H9 (cell line): ENCODE data around the gene ARID1A. TPM values are rescaled to one million over a fixed set of nuclear protein-coding genes. Genes with fewer than 3 reads are reported as not detected.

ENCODE experiments used
- DNase-seq: peaks from one replicate; pipeline ENCODE4 v3.0.0-alpha.2; 2017
- H2AFZ ChIP-seq: one replicate; pipeline ENCODE4 v1.6.1; 2013; ENCODE audit warnings: mild to moderate bottlenecking, low read length, control low read depth, moderate library complexity
- H2AK5ac ChIP-seq: 2 replicates; pipeline ENCODE4 v1.6.1; 2013; ENCODE audit warnings: low read length, control low read depth, mixed read lengths; ENCODE audit not compliant: insufficient read length
- H2BK120ac ChIP-seq: one replicate; pipeline ENCODE4 v1.6.1; 2013; ENCODE audit warnings: low read depth, mild to moderate bottlenecking, low read length, control low read depth, inconsistent platforms; ENCODE audit not compliant: poor library complexity, severe bottlenecking
- H2BK12ac ChIP-seq: 2 replicates; pipeline ENCODE4 v1.6.1; 2013; ENCODE audit warnings: low read length, control low read depth, mixed read lengths, low read depth; ENCODE audit not compliant: insufficient read length
- H2BK15ac ChIP-seq: 2 replicates; pipeline ENCODE4 v1.6.1; 2013; ENCODE audit warnings: low read depth, low read length, control low read depth
- H2BK20ac ChIP-seq: one replicate; pipeline ENCODE4 v1.6.1; 2013; ENCODE audit warnings: low read depth, mild to moderate bottlenecking, low read length, control low read depth, inconsistent platforms; ENCODE audit not compliant: poor library complexity, severe bottlenecking
- H2BK5ac ChIP-seq: 2 replicates; pipeline ENCODE4 v1.6.1; 2013; ENCODE audit warnings: low read length, control low read depth, mixed read lengths; ENCODE audit not compliant: insufficient read length
- H3K14ac ChIP-seq: 2 replicates; pipeline ENCODE4 v1.6.1; 2013; ENCODE audit warnings: low read length, control low read depth; ENCODE audit not compliant: insufficient read depth
- H3K18ac ChIP-seq: 2 replicates; pipeline ENCODE4 v1.6.1; 2013; ENCODE audit warnings: low read depth, mild to moderate bottlenecking, mixed read lengths, low read length, control low read depth; ENCODE audit not compliant: insufficient read length
- H3K23ac ChIP-seq: 2 replicates; pipeline ENCODE4 v1.6.1; 2013; ENCODE audit warnings: low read length, control low read depth, mixed read lengths, low read depth; ENCODE audit not compliant: insufficient read length
- H3K23me2 ChIP-seq: 2 replicates; pipeline ENCODE4 v1.6.1; 2013; ENCODE audit warnings: low read depth, mild to moderate bottlenecking, mixed read lengths, low read length, control low read depth; ENCODE audit not compliant: insufficient read length, poor library complexity, severe bottlenecking
- H3K27ac ChIP-seq: 2 replicates; pipeline ENCODE4 v1.5.1; 2013; ENCODE audit warnings: low read length, control low read depth, mixed read lengths, low read depth; ENCODE audit not compliant: insufficient read length
- H3K27me3 ChIP-seq: 2 replicates; pipeline ENCODE4 v1.6.1; 2013; ENCODE audit warnings: low read length, control low read depth, inconsistent platforms; ENCODE audit not compliant: insufficient read depth
- H3K4ac ChIP-seq: 2 replicates; pipeline ENCODE4 v1.6.1; 2013; ENCODE audit warnings: low read depth, mild to moderate bottlenecking, control low read depth, inconsistent platforms, low read length, moderate library complexity
- H3K4me1 ChIP-seq: 2 replicates; pipeline ENCODE4 v1.6.1; 2013; ENCODE audit warnings: low read length, control low read depth, inconsistent platforms; ENCODE audit not compliant: insufficient read depth
- H3K4me2 ChIP-seq: 2 replicates; pipeline ENCODE4 v1.6.1; 2013; ENCODE audit warnings: low read length, control low read depth, mixed read lengths; ENCODE audit not compliant: insufficient read length, insufficient read depth
- H3K56ac ChIP-seq: 2 replicates; pipeline ENCODE4 v1.6.1; 2013; ENCODE audit warnings: low read depth, mild to moderate bottlenecking, mixed read lengths, low read length, control low read depth; ENCODE audit not compliant: insufficient read length
- H3K79me1 ChIP-seq: 2 replicates; pipeline ENCODE4 v1.6.1; 2013; ENCODE audit warnings: low read depth, mild to moderate bottlenecking, moderate library complexity, low read length, control low read depth, inconsistent platforms; ENCODE audit not compliant: insufficient read depth, poor library complexity, severe bottlenecking
- H3K79me2 ChIP-seq: 2 replicates; pipeline ENCODE4 v1.6.1; 2013; ENCODE audit warnings: low read length, control low read depth, inconsistent platforms; ENCODE audit not compliant: insufficient read depth
- H3K9ac ChIP-seq: 2 replicates; pipeline ENCODE4 v1.6.1; 2013; ENCODE audit warnings: low read length, control low read depth, mixed read lengths; ENCODE audit not compliant: insufficient read length; ENCODE audit errors: extremely low read depth
- H3K9me3 ChIP-seq: one replicate; pipeline ENCODE4 v1.6.1; 2013; ENCODE audit warnings: low read depth, low read length, inconsistent platforms; ENCODE audit not compliant: control insufficient read depth
- H3T11ph ChIP-seq: one replicate; pipeline ENCODE4 v1.6.1; 2013; ENCODE audit warnings: mild to moderate bottlenecking, low read length, control low read depth, inconsistent platforms
- H4K20me1 ChIP-seq: one replicate; pipeline ENCODE4 v1.6.1; 2013; ENCODE audit not compliant: control insufficient read depth, insufficient read length, insufficient read depth
- H4K5ac ChIP-seq: 2 replicates; pipeline ENCODE4 v1.6.1; 2013; ENCODE audit warnings: low read depth, mild to moderate bottlenecking, mixed read lengths, low read length, control low read depth; ENCODE audit not compliant: insufficient read length
- H4K8ac ChIP-seq: replicated peaks from 2 replicates; pipeline ENCODE4 v1.6.1; 2013; ENCODE audit warnings: low read length, control low read depth, mixed read lengths, low read depth; ENCODE audit not compliant: insufficient read length
- H4K91ac ChIP-seq: 2 replicates; pipeline ENCODE4 v1.6.1; 2013; ENCODE audit warnings: low read depth, mild to moderate bottlenecking, moderate library complexity, mixed read lengths, low read length, control low read depth; ENCODE audit not compliant: insufficient read length
- H3K27ac Mint-ChIP-seq, 3 experiments: 2 replicates in 2 of 3; 3 replicates in 1 of 3; pipeline ENCODE4 v1.8.0; 2020 to 2021; ENCODE audit warnings: mixed read lengths in 3 of 3, mild to moderate bottlenecking in 1 of 3, moderate library complexity in 1 of 3
- H3K27me3 Mint-ChIP-seq: 2 replicates; pipeline ENCODE4 v1.8.0; 2021; ENCODE audit warnings: low read depth, mild to moderate bottlenecking, moderate library complexity, mixed read lengths
- H3K36me3 Mint-ChIP-seq, 3 experiments: 2 replicates in 2 of 3; 3 replicates in 1 of 3; pipeline ENCODE4 v1.8.0; 2020 to 2021; ENCODE audit warnings: low read depth in 3 of 3, mixed read lengths in 3 of 3; ENCODE audit not compliant: insufficient read depth in 1 of 3
- H3K4me1 Mint-ChIP-seq, 2 experiments: 2 replicates each; pipeline ENCODE4 v1.8.0; 2020; ENCODE audit warnings: mixed read lengths in 2 of 2
- H3K4me3 Mint-ChIP-seq, 2 experiments: 2 replicates in 1 of 2; 3 replicates in 1 of 2; pipeline ENCODE4 v1.8.0; 2020 to 2021; ENCODE audit warnings: mild to moderate bottlenecking in 2 of 2, mixed read lengths in 2 of 2, moderate library complexity in 1 of 2
- H3K9me3 Mint-ChIP-seq, 2 experiments: 2 replicates in 1 of 2; 3 replicates in 1 of 2; pipeline ENCODE4 v1.8.0; 2020; ENCODE audit warnings: mild to moderate bottlenecking in 2 of 2, mixed read lengths in 2 of 2, moderate library complexity in 1 of 2
- CTCF ChIP-seq: fragments of 200-600 bp; sonication (generic); conservative IDR thresholded peaks from 3 replicates; pipeline ENCODE4 v1.8.0; 2021; ENCODE audit warnings: antibody characterized with exemption, mild to moderate bottlenecking
- WGBS: extraction: QIAGEN DNeasy Blood & Tissue Kit; methylation state at CpG from one replicate; pipeline ENCODE4 v1.1.7; 2013; ENCODE audit warnings: missing lambda C conversion rate, low lambda C conversion rate, mixed read lengths; ENCODE audit not compliant: insufficient read length; ENCODE audit errors: extremely low coverage; 5-methylcytosine and 5-hydroxymethylcytosine counted together
- total RNA-seq: library from RNA; stranded (reverse); gene quantifications from 2 replicates; pipeline ENCODE4 v1.2.1, GENCODE V29; 2021

The ARID1A gene
- total RNA-seq, 1 experiment from 2014 or later, result 147 TPM

DNA sequence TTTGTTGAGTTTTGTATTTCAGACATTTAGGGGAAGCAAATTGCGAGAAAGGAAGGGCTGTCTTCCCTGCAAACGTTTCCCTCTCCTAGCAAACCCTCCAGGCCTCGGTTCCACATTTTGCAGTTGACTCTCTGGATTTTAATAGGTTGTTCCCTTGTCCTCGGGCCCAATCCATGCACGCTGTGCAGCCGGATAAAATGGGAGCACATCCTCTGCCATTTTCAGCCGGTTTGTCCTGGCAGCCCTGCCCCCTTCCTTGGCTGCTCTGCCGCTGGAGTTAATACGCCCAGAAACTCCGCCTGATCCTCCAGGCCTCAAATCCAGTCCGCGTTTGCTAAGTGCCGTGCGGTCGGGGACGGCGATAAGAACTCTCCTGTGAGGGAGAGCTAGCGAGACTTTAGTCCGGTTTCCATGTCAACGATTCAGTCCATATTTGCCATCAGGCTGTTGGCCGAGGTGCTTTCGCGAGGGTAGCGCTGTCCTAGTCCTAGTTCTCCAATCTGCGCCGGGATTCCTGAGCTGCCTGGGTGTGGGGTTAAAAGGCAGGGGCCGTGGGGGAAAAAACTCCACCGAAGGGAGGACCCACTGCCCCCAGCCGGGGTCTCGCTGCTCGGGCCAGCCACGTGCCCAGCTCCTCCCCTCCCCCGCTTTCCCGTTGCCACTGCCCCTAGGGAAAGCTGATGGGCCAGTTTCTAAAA lies 2.9 kb upstream of the ARID1A start:
- H3K4ac ChIP-seq, result no peak overlapping the region
- no peaks in the 10 kb centered on the region for H3K27me3 ChIP-seq
- Mint-ChIP-seq H3K36me3 (no peaks in the 10 kb centered on the region; a peak in 1 of 7 replicates), H3K4me1 (peaks cover 27 to 29% of the 10 kb centered on the region in 2 experiments), H3K27me3 (peaks cover 2% of the 10 kb centered on the region; the same call in 1 of the 2 replicates), H3K27ac (peak overlapping the region; percentile 98 to 99 (median 98)), H3K9me3 (no peaks in the 10 kb centered on the region), H3K4me3 (peak overlapping the region; percentile 70 to 83)
- no peak overlapping the region for H2BK15ac ChIP-seq
- no peak overlapping the region for H2BK20ac ChIP-seq
- H3K9me3 ChIP-seq, result no peaks in the 10 kb centered on the region
- H3K23me2 ChIP-seq, result peaks cover 17% of the 10 kb centered on the region
- peak overlapping the region; percentile 82; the same call in 1 of the 2 replicates for H3K14ac ChIP-seq
- peak overlapping the region; percentile 90 for H3K4me2 ChIP-seq
- H4K5ac ChIP-seq, result no peak overlapping the region
- no peak overlapping the region for H3T11ph ChIP-seq
- no peak overlapping the region for H2BK5ac ChIP-seq
- H3K18ac ChIP-seq, result peak overlapping the region; percentile 64
- no peak overlapping the region for H2BK12ac ChIP-seq
- no peak overlapping the region for H4K91ac ChIP-seq
- H3K79me1 ChIP-seq, result no peaks in the 10 kb centered on the region
- H4K20me1 ChIP-seq, result no peaks in the 10 kb centered on the region
- H2BK120ac ChIP-seq, result no peak overlapping the region
- H3K56ac ChIP-seq, result no peak overlapping the region
- no peak for TF ChIP-seq CTCF
- H3K79me2 ChIP-seq, result peaks cover 5% of the 10 kb centered on the region; the same call in 1 of the 2 replicates
- H3K4me1 ChIP-seq, result no peaks in the 10 kb centered on the region; the same call in 1 of the 2 replicates
- no peak overlapping the region for H3K23ac ChIP-seq
- H3K9ac ChIP-seq, result peak overlapping the region; percentile 56
- H3K27ac ChIP-seq, result peak overlapping the region; percentile 72
- no peak overlapping the region for H4K8ac ChIP-seq
- H2AK5ac ChIP-seq, result no peak overlapping the region
- no CpG with 5 or more reads among the region's 34 CpGs for WGBS
- no peak overlapping the region for H2AFZ ChIP-seq
- peak; percentile 97 for DNase-seq
